NCI-H345 (cell line): ENCODE results near the gene ZFPM1.

ENCODE experiments used
- DNase-seq: peaks from one replicate; lab custom pipeline; 2025; lab: John Stamatoyannopoulos, UW

Gene ZFPM1

GRCh38 chr16:88527937-88528743, 75.1 kb downstream of the ZFPM1 start:
- no peak for DNase-seq

DNA sequence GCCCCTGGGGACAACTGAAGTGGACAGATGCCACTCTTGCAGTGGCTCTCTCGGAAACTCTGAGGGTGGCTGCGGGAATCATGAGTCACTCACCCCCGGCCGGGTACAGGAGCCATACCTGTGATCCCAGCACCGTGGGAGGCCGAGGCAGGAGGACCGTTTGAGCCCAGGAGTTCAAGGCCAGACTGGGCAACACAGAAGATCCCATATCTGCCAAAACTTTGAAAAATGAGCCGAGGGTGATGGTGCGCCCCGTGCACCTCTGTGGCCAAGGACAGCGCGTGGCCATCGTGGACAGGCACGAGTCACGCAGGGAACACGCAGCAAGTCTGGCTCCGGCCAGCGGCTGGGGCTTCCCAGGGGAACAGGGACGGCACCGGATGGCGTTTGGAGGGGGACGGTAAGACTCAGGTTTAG, 75.8 kb downstream of the ZFPM1 start:
- no peak for DNase-seq

DNA sequence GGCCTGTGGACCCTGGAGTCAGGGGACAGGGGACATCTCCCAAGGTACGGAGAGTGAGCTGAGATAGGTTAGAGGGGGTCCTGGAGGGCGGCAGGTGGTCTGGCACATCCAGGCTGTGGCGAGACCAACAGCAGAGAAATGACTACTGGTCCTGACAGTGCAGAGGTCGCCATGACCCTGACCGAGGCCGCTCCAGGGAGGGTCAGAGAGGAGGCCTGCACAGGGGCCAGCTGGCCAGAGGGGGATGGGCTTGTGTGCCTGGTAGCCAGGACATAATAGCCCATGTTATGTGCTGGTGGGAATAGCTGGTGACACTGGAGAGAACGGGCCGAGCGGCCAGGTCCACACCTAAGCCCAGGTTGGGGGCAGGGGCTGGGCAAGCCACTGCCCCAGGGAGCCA, 76.5 kb downstream of the ZFPM1 start:
- DNase-seq = no peak

DNA sequence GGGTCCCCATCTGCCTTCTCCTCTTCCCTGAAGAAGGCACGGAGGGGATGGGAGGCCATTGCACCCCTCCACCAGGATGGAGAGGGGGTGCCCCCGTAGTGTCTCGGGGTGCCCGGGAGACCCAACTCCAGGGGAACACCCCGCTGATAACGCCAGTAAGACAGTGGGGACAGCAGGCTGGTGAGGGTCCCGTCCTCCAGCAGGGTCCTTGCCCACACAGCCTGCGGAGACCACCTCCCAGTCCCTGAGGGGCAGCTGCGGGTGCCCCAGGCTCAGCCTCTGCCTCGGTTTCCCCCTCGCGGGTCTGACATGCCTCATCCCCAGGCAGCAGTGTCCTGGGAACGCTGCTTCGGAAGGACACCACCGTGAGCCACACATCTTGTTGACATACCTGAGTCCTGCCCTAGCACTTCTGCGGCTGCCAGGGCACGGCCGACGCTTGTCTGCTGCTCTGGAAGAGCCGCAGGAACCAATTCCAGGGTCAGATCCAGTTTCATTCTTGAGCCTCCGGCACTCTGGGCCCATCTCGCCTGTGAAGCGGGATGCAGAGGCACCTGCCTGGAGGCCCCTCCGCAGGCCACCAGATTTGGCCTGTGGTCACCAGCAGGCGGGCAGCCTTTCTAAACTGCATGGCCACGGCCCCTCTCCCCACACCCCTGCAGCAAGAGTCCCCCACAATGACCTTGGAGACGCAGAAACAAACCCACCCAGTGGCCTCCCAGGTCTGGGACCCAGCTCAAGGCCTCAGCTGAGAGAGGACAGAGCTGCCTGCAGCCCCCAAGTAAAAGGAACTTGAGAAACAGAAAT, 77.2 kb downstream of the ZFPM1 start:
- DNase-seq = no peak

GRCh38 chr16:88530858-88531203, 77.8 kb downstream of the ZFPM1 start:
- DNase-seq = no peak

DNA sequence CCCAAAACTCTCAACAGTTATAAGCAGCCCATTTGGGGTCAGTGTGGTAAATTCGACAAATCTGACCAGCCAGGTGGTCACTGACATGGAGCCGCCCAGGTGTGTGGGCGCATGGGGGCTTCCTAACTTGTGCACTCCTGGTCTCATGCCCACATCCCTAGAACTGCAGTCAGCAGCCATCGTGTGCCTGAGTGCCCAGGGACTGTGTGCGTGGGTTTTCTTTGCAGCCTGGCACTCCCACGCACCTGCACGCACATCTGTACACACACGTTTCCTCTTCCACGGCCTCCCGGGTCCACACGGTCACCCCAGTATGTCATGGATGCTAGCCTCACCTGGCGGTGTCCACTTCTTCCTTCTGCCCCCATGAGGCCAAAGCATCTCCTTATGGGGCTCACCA, 78.3 kb downstream of the ZFPM1 start:
- DNase-seq = no peak

GRCh38 chr16:88531931-88532433, 78.9 kb downstream of the ZFPM1 start:
- DNase-seq = no peak

DNA sequence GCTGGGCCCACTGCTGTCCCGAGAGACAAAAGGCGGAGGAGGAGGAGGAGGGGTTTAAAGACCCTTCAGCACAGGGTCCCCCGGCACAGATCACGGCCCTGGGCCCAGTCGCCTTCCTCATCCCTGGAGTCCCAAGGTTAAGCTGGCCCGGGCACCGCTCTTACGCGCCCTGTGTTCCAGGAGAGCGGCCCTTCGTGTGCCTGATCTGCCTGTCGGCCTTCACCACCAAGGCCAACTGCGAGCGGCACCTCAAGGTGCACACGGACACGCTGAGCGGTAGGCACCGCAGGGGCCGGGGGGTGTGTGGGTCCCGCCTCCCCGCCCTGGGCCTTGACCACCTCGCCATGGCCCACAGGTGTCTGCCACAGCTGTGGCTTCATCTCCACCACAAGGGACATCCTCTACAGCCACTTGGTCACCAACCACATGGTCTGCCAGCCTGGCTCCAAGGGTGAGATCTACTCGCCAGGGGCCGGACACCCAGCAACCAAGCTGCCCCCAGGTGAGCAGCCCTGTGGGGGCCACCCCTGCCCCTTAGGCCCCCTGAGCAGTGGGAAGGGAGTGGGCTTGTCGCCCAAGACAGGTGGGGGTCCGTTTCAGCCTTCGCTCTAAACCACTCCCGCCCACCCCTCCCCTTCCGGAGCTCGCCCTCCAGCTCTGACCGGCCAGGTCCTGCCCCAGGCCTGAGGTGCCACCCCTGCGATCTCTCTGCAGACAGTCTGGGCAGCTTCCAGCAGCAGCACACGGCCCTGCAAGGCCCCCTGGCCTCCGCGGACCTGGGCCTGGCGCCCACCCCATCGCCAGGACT, 79.6 kb downstream of the ZFPM1 start:
- no peak for DNase-seq

GRCh38 chr16:88533381-88533917, 80.4 kb downstream of the ZFPM1 start:
- DNase-seq = no peak

GRCh38 chr16:88533932-88534637, 81.0 kb downstream of the ZFPM1 start:
- no peak for DNase-seq

GRCh38 chr16:88534638-88535190, 81.6 kb downstream of the ZFPM1 start:
- DNase-seq = no peak

- DNase-seq = no peak
These were observed 82.2 kb downstream of the ZFPM1 start for GRCh38 chr16:88535191-88535856.

GRCh38 chr16:88535857-88536222, 82.8 kb downstream of the ZFPM1 start:
- DNase-seq = no peak

- no peak for DNase-seq
These were observed 83.4 kb downstream of the ZFPM1 start for GRCh38 chr16:88536510-88536909.

- DNase-seq = no peak
These were observed 84.1 kb downstream of the ZFPM1 start for GRCh38 chr16:88536971-88537751.

DNA sequence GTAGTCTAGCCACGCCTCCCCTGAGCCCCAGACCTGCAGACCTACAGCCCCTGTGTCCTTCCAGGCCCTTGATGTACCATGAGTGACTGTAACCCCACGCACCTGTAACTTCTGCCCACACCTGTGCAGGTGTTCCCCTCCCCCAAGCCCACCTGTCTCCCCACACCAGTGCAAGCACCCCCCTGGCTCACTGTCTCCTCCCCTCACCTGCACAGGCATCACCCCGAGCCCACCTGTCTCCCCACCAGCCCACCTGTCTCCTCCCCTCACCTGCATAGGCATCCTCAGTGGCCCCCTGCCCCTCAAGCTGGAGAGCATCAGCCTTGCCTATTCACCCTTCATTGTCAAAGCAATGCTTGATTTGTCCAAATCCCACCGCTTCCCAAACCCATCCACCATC, 84.8 kb downstream of the ZFPM1 start:
- DNase-seq = no peak

DNA sequence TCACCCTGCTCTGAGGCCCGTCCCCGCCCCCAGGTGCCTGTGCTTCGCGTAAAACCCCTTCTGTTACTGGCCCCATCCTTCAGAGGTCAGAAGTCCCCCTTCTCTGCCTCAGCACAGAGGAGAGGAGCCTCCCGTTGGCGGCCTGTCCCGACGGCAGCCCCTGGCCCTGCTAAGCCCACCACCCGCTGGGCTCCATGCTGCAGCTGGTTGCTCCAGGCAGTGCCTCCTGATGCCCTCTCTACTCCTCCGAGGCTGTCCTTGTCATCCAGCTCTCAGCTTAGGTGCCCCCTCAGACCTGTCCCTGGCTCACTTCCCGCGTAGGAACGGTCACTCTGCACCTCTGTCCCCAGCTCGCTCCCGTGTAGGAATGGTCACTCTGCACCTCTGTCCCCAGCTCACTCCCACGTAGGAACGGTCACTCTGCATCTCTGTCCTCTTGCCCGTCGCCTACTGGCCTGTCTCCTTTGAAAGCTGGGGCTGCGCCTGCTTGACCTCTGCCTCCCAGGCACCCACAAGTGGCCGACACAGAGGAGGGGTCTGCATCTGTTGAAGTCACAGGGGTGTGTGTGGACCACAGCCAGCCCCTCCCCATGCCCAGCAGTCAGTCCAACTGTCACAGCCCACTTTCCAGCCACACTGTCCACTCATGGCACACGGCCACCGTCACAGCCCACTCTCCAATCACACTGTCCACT, 85.4 kb downstream of the ZFPM1 start:
- no peak for DNase-seq

GRCh38 chr16:88539261-88539651, 86.2 kb downstream of the ZFPM1 start:
- DNase-seq = no peak

- DNase-seq = no peak
These were observed 86.7 kb downstream of the ZFPM1 start for GRCh38 chr16:88539652-88540345.
